K562 (cell line): Measurements from ENCODE around the gene NPFF.

ENCODE experiments used
- BACH1 ChIP-seq: fragments of 200-800 bp; sonication (Bioruptor generic); IDR thresholded peaks from 2 replicates; pipeline ENCODE4 v1.6.1; 2016; ENCODE audit warnings: missing genetic modification characterization, missing compliant biosample characterization
- EZH2 ChIP-seq: IDR thresholded peaks from 2 replicates; pipeline ENCODE4 v1.6.1; 2012; ENCODE audit warnings: low read depth, mild to moderate bottlenecking, inconsistent platforms, low read length, borderline replicate concordance
- FOXA1 ChIP-seq: fragments of 450-650 bp; IDR thresholded peaks from 2 replicates; pipeline ENCODE4 v1.6.1; 2016; ENCODE audit warnings: mild to moderate bottlenecking, borderline replicate concordance
- JUND ChIP-seq, 2 experiments: IDR thresholded peaks; 2 replicates in 1 of 2; 3 replicates in 1 of 2; pipeline ENCODE4 v1.6.1; 2011; ENCODE audit warnings: borderline replicate concordance in 2 of 2, low read depth in 2 of 2, low read length in 2 of 2, improper control_type of control experiment in 1 of 2, missing biosample characterization in 1 of 2, missing genetic modification characterization in 1 of 2, missing genetic modification reagents in 1 of 2
- KLF13 ChIP-seq: fragments of 450-650 bp; IDR thresholded peaks from 2 replicates; pipeline ENCODE4 v1.6.1; 2016; ENCODE audit warnings: missing genetic modification characterization, low read depth, mild to moderate bottlenecking, missing compliant biosample characterization, moderate library complexity, borderline replicate concordance
- RBM25 ChIP-seq: fragments of 200-400 bp; formaldehyde crosslinking; IDR thresholded peaks from 2 replicates; pipeline ENCODE4 v1.6.1; 2018; ENCODE audit warnings: low read length, low read depth, moderate library complexity; ENCODE audit not compliant: severe bottlenecking
- XRCC5 ChIP-seq: fragments of 200-400 bp; formaldehyde crosslinking; IDR thresholded peaks from 2 replicates; pipeline ENCODE4 v1.6.1; 2017; ENCODE audit warnings: low read depth, mild to moderate bottlenecking, low read length
- YY1 ChIP-seq, 3 experiments: IDR thresholded peaks; 2 replicates each; pipeline ENCODE4 v1.6.1; 2011; ENCODE audit warnings: low read length in 2 of 3, mild to moderate bottlenecking in 2 of 3, moderate library complexity in 2 of 3, borderline replicate concordance in 1 of 3, control low read depth in 1 of 3, low read depth in 1 of 3; ENCODE audit not compliant: insufficient read depth in 3 of 3, insufficient replicate concordance in 2 of 3, control insufficient read depth in 1 of 3, insufficient read length in 1 of 3; ENCODE audit errors: extremely low read depth in 1 of 3
- ZBTB8A ChIP-seq: fragments of 450-650 bp; IDR thresholded peaks from 2 replicates; pipeline ENCODE4 v1.6.1; 2018; ENCODE audit warnings: mild to moderate bottlenecking, moderate library complexity; ENCODE audit not compliant: partially characterized antibody
- ZNF239 ChIP-seq: fragments of 250-450 bp; sonication (Bioruptor Pico); IDR thresholded peaks from 2 replicates; pipeline ENCODE4 v1.4.0; 2020; ENCODE audit warnings: mild to moderate bottlenecking
- ZNF445 ChIP-seq: fragments of 250-450 bp; sonication (Bioruptor Pico); IDR thresholded peaks from 2 replicates; pipeline ENCODE4 v1.4.0; 2020; ENCODE audit warnings: low read depth, mild to moderate bottlenecking, moderate library complexity
- TF ChIP-seq, protein P1 (sequence below), 3 experiments: IDR thresholded peaks in 2 of 3; conservative IDR thresholded peaks in 1 of 3; 2 replicates each; pipeline ENCODE4 v1.5.1; 2011 to 2012; ENCODE audit warnings: low read length in 3 of 3, mild to moderate bottlenecking in 3 of 3, control low read depth in 2 of 3, improper control_type of control experiment in 1 of 3, inconsistent platforms in 1 of 3, low read depth in 1 of 3, mixed read lengths in 1 of 3, moderate library complexity in 1 of 3; ENCODE audit not compliant: insufficient read depth in 2 of 3

DNA sequence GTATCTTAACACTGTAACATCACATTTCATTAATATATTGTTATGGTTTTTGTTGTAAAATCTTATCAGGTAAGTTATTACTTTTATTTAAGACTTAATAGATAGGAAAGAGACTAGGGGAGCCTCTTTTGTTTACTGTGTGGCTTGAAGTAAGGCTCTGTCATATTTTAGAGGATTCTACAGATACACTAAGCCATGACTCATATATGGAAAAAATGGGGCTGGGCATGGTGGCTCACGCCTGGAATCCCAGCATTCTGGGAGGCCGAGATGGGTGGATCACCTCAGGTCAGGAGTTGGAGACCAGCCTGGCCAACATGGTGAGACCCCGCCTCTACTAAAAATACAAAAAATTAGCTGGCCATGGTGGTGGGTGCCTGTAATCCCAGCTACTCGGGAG, 23.6 kb upstream of the NPFF start:
- no peak for TF ChIP-seq ZNF445
- no peak for TF ChIP-seq BACH1 (tag)
- no peak for TF ChIP-seq FOXA1
- TF ChIP-seq, protein P1, sequence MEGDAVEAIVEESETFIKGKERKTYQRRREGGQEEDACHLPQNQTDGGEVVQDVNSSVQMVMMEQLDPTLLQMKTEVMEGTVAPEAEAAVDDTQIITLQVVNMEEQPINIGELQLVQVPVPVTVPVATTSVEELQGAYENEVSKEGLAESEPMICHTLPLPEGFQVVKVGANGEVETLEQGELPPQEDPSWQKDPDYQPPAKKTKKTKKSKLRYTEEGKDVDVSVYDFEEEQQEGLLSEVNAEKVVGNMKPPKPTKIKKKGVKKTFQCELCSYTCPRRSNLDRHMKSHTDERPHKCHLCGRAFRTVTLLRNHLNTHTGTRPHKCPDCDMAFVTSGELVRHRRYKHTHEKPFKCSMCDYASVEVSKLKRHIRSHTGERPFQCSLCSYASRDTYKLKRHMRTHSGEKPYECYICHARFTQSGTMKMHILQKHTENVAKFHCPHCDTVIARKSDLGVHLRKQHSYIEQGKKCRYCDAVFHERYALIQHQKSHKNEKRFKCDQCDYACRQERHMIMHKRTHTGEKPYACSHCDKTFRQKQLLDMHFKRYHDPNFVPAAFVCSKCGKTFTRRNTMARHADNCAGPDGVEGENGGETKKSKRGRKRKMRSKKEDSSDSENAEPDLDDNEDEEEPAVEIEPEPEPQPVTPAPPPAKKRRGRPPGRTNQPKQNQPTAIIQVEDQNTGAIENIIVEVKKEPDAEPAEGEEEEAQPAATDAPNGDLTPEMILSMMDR (IDR thresholded peaks at IDR 0.05 in 2 of 3, conservative IDR thresholded peaks at IDR 0.05 in 1 of 3; ENCODE audit: insufficient read depth in 2 of 3, low read depth in 1 of 3, low read length in 3 of 3): no peak
- TF ChIP-seq JUND (IDR thresholded peaks at IDR 0.05; ENCODE audit: borderline replicate concordance, low read depth, low read length): no peak
- no peak for TF ChIP-seq JUND (tag; IDR thresholded peaks at IDR 0.05; ENCODE audit: borderline replicate concordance, low read depth, low read length)
- no peak for TF ChIP-seq KLF13 (tag)
- TF ChIP-seq ZBTB8A: no peak
- no peak for TF ChIP-seq RBM25
- no peak for TF ChIP-seq YY1 (IDR thresholded peaks at IDR 0.05; ENCODE audit: borderline replicate concordance in 1 of 3, control insufficient read depth in 1 of 3, extremely low read depth in 1 of 3, insufficient read depth in 3 of 3, insufficient read length in 1 of 3, insufficient replicate concordance in 2 of 3, low read depth in 1 of 3, low read length in 2 of 3)
- no peak for TF ChIP-seq EZH2
- TF ChIP-seq ZNF239: no peak
- no peak for TF ChIP-seq XRCC5
